Liver (tissue), 9 donors: ENCODE measurements around the gene IL24. TPM values are rescaled to one million over a fixed set of nuclear protein-coding genes. Genes with fewer than 3 reads are reported as not detected.

Source experiments
- DNase-seq: peaks from one replicate; pipeline ENCODE4 v3.0.0-alpha.2; 2017; ENCODE audit warnings: low spot score
- H3K27ac ChIP-seq, 2 donors: one replicate each; pipeline ENCODE4 v1.7.0; 2013; ENCODE audit warnings: inconsistent platforms in 2 of 2, low read length in 2 of 2, control low read depth in 1 of 2, low read depth in 1 of 2, mild to moderate bottlenecking in 1 of 2
- H3K27me3 ChIP-seq, 4 donors: one replicate each; pipeline versions ENCODE4 v1.6.1 to v1.7.0; 2013; ENCODE audit warnings: low read length in 3 of 4, inconsistent platforms in 1 of 4, mild to moderate bottlenecking in 1 of 4, moderate library complexity in 1 of 4; ENCODE audit not compliant: control insufficient read depth in 4 of 4, insufficient read depth in 4 of 4
- H3K36me3 ChIP-seq, 4 donors: one replicate each; pipeline versions ENCODE4 v1.6.1 to v1.7.0; 2013; ENCODE audit warnings: low read length in 3 of 4, mild to moderate bottlenecking in 3 of 4, low read depth in 1 of 4, moderate library complexity in 1 of 4; ENCODE audit not compliant: control insufficient read depth in 4 of 4, insufficient read depth in 3 of 4
- H3K4me1 ChIP-seq, 4 donors: one replicate each; pipeline versions ENCODE4 v1.6.1 to v1.7.0; 2013; ENCODE audit warnings: low read length in 3 of 4, mild to moderate bottlenecking in 3 of 4, moderate library complexity in 1 of 4; ENCODE audit not compliant: control insufficient read depth in 4 of 4, insufficient read depth in 4 of 4
- H3K4me3 ChIP-seq, 3 donors: one replicate each; pipeline versions ENCODE4 v1.6.1 to v1.7.0; 2013; ENCODE audit warnings: low read length in 3 of 3, control low read depth in 1 of 3, low read depth in 1 of 3, mild to moderate bottlenecking in 1 of 3
- H3K9ac ChIP-seq, 2 donors: one replicate each; pipeline ENCODE4 v1.7.0; 2013; ENCODE audit warnings: low read length in 2 of 2, mild to moderate bottlenecking in 2 of 2, moderate library complexity in 2 of 2, control low read depth in 1 of 2, low read depth in 1 of 2
- H3K9me3 ChIP-seq, 4 donors: one replicate each; pipeline versions ENCODE4 v1.6.1 to v1.7.0; 2013; ENCODE audit warnings: low read length in 3 of 4; ENCODE audit not compliant: control insufficient read depth in 4 of 4
- EGR1 ChIP-seq, 2 donors: IDR thresholded peaks; 2 replicates each; pipeline ENCODE4 v1.6.1; 2016 to 2018; ENCODE audit warnings: antibody characterized with exemption in 2 of 2, low read depth in 2 of 2
- FOXA1 ChIP-seq: IDR thresholded peaks from 2 replicates; pipeline ENCODE4 v1.6.1; 2016; ENCODE audit warnings: antibody characterized with exemption
- FOXA2 ChIP-seq: IDR thresholded peaks from 2 replicates; pipeline ENCODE4 v1.6.1; 2016; ENCODE audit warnings: antibody characterized with exemption
- GABPA ChIP-seq, 2 donors: IDR thresholded peaks in 1 of 2; conservative IDR thresholded peaks in 1 of 2; 2 replicates each; pipeline ENCODE4 v1.6.1; 2016; ENCODE audit warnings: antibody characterized with exemption in 2 of 2, mild to moderate bottlenecking in 1 of 2, moderate library complexity in 1 of 2
- HNF4A ChIP-seq, 2 donors: conservative IDR thresholded peaks; 2 replicates each; pipeline ENCODE4 v1.6.1; 2016; ENCODE audit warnings: antibody characterized with exemption in 2 of 2, mild to moderate bottlenecking in 2 of 2
- HNF4G ChIP-seq: IDR thresholded peaks from 2 replicates; pipeline ENCODE4 v1.6.1; 2016; ENCODE audit warnings: antibody characterized with exemption
- JUND ChIP-seq, 2 donors: IDR thresholded peaks; 2 replicates each; pipeline ENCODE4 v1.6.1; 2016; ENCODE audit warnings: antibody characterized with exemption in 2 of 2
- NR2F2 ChIP-seq: IDR thresholded peaks from 2 replicates; pipeline ENCODE4 v1.6.1; 2016; ENCODE audit warnings: antibody characterized with exemption
- RXRA ChIP-seq, 2 donors: IDR thresholded peaks; 2 replicates each; pipeline ENCODE4 v1.6.1; 2017 to 2018; ENCODE audit warnings: antibody characterized with exemption in 2 of 2, mild to moderate bottlenecking in 1 of 2
- SP1 ChIP-seq: IDR thresholded peaks from 2 replicates; pipeline ENCODE4 v1.6.1; 2018; ENCODE audit warnings: antibody characterized with exemption, mild to moderate bottlenecking
- YY1 ChIP-seq: IDR thresholded peaks from 2 replicates; pipeline ENCODE4 v1.6.1; 2016; ENCODE audit warnings: antibody characterized with exemption, mild to moderate bottlenecking
- WGBS: extraction: QIAGEN DNeasy Blood & Tissue Kit; methylation state at CpG from one replicate; pipeline ENCODE4 v1.1.7; 2013; 5-methylcytosine and 5-hydroxymethylcytosine counted together
- polyA plus RNA-seq, 2 donors: library from polyadenylated mRNA; stranded (reverse) in 1 of 2; unstranded in 1 of 2; fragments of 200-250 nt in 1 of 2; fragments of >200 nt in 1 of 2; fragmentation: Nextera tagmentation in 1 of 2; extraction: Ambion mirVana in 1 of 2; gene quantifications; one replicate each; pipeline versions ENCODE4 v1.2.1 to v1.2.3, GENCODE V29; 2013 to 2015
- total RNA-seq, 2 donors: library from RNA; depleted of rRNA; stranded (reverse); fragments of >200 nt; gene quantifications; one replicate each; pipeline ENCODE4 v1.2.3, GENCODE V29; 2014
- TF ChIP-seq, protein P1 (sequence below): IDR thresholded peaks from 2 replicates; pipeline ENCODE4 v1.6.1; 2016; ENCODE audit warnings: antibody characterized with exemption
- TF ChIP-seq, protein P2 (sequence below): fragments of 150-350 bp; IDR thresholded peaks from 2 replicates; pipeline ENCODE4 v1.5.1; 2017; ENCODE audit warnings: improper control_type of control experiment, low read depth, low read length; ENCODE audit not compliant: missing input control
- TF ChIP-seq, protein P3 (sequence below): IDR thresholded peaks from 2 replicates; pipeline ENCODE4 v1.6.1; 2016; ENCODE audit warnings: antibody characterized with exemption, mild to moderate bottlenecking
- TF ChIP-seq, protein P4 (sequence below): IDR thresholded peaks from 2 replicates; pipeline ENCODE4 v1.6.1; 2016; ENCODE audit warnings: antibody characterized with exemption
- TF ChIP-seq, protein P5 (sequence below): IDR thresholded peaks from 2 replicates; pipeline ENCODE4 v1.6.1; 2016; ENCODE audit warnings: antibody characterized with exemption
- donor health status: healthy.
- donor health status: healthy.
- donor health status: healthy.
- donor health status: healthy.
- donor health status: healthy.

IL24 gene
- total and polyA plus RNA-seq, 4 donors: 0.13 TPM; not detected in 3

DNA sequence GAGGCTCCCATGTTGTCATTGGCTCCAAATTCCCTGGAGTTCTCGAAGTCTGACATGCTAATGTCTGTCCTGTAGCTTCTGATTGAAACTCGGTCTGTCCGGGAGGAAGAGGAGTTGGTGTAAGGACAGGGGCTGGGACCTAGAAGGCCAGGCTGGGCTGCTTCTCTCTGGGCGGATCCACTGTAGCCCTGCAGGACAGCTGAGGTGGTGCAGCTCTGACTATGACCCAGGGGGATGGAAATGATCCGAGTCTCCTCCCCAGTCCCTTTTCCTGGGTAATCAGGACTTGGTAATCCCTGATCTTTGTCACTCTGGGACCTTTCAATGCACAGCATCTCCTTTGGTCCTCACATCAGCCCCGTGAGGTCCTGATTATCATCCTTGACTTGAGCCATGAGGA, 34.5 kb downstream of the IL24 start:
- H3K9ac ChIP-seq: no peak overlapping the region
- H3K9me3 ChIP-seq: no peaks in the 10 kb centered on the region
- H3K4me3 ChIP-seq: no peak overlapping the region
- peaks cover 0 to 5% (median under 1%) of the 10 kb centered on the region in 4 donors for H3K36me3 ChIP-seq
- no peaks in the 10 kb centered on the region for H3K4me1 ChIP-seq
- TF ChIP-seq RXRA (IDR thresholded peaks at IDR 0.05) (no peak), FOXA2 (no peak)
- TF ChIP-seq, protein P1, sequence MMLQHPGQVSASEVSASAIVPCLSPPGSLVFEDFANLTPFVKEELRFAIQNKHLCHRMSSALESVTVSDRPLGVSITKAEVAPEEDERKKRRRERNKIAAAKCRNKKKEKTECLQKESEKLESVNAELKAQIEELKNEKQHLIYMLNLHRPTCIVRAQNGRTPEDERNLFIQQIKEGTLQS: no peak
- TF ChIP-seq, protein P2, sequence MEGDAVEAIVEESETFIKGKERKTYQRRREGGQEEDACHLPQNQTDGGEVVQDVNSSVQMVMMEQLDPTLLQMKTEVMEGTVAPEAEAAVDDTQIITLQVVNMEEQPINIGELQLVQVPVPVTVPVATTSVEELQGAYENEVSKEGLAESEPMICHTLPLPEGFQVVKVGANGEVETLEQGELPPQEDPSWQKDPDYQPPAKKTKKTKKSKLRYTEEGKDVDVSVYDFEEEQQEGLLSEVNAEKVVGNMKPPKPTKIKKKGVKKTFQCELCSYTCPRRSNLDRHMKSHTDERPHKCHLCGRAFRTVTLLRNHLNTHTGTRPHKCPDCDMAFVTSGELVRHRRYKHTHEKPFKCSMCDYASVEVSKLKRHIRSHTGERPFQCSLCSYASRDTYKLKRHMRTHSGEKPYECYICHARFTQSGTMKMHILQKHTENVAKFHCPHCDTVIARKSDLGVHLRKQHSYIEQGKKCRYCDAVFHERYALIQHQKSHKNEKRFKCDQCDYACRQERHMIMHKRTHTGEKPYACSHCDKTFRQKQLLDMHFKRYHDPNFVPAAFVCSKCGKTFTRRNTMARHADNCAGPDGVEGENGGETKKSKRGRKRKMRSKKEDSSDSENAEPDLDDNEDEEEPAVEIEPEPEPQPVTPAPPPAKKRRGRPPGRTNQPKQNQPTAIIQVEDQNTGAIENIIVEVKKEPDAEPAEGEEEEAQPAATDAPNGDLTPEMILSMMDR: peak; percentile 4
- H3K27ac ChIP-seq: no peak overlapping the region
- WGBS: 92% methylated on average over 6 of the region's 6 CpGs
- no peak for DNase-seq
- H3K27me3 ChIP-seq: no peaks in the 10 kb centered on the region

DNA sequence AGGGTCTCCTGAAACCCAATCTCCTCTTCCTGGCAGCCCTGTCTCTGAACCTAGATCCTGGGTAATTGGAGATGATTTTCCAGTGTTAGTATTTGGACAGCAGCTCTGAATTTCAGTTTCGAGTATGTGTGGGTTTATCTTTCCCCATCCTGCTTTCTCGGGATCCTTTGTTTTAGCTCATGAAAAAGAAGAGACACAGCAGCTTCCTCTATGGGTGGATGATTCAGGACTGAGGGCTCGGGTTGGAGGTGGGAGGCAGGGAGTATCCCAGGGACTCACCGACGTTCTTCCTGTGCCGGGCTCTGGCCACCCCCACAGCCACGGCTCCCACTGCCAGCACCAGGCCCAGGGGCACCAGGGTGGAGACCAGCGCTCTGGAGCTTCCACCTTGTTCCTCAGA, 34.9 kb downstream of the IL24 start:
- Histone ChIP-seq H3K9me3 (no peaks in the 10 kb centered on the region), H3K4me3 (no peak overlapping the region), H3K36me3 (peaks cover 0 to 5% (median under 1%) of the 10 kb centered on the region in 4 donors), H3K27me3 (no peaks in the 10 kb centered on the region), H3K9ac (no peak overlapping the region), H3K27ac (no peak overlapping the region), H3K4me1 (no peaks in the 10 kb centered on the region)
- 77% methylated on average over 8 of the region's 8 CpGs for WGBS
- TF ChIP-seq, protein P2: no peak
- TF ChIP-seq, protein P3, sequence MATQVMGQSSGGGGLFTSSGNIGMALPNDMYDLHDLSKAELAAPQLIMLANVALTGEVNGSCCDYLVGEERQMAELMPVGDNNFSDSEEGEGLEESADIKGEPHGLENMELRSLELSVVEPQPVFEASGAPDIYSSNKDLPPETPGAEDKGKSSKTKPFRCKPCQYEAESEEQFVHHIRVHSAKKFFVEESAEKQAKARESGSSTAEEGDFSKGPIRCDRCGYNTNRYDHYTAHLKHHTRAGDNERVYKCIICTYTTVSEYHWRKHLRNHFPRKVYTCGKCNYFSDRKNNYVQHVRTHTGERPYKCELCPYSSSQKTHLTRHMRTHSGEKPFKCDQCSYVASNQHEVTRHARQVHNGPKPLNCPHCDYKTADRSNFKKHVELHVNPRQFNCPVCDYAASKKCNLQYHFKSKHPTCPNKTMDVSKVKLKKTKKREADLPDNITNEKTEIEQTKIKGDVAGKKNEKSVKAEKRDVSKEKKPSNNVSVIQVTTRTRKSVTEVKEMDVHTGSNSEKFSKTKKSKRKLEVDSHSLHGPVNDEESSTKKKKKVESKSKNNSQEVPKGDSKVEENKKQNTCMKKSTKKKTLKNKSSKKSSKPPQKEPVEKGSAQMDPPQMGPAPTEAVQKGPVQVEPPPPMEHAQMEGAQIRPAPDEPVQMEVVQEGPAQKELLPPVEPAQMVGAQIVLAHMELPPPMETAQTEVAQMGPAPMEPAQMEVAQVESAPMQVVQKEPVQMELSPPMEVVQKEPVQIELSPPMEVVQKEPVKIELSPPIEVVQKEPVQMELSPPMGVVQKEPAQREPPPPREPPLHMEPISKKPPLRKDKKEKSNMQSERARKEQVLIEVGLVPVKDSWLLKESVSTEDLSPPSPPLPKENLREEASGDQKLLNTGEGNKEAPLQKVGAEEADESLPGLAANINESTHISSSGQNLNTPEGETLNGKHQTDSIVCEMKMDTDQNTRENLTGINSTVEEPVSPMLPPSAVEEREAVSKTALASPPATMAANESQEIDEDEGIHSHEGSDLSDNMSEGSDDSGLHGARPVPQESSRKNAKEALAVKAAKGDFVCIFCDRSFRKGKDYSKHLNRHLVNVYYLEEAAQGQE: no peak
- TF ChIP-seq HNF4A (conservative IDR thresholded peaks at IDR 0.05): no peak
- TF ChIP-seq, protein P4, sequence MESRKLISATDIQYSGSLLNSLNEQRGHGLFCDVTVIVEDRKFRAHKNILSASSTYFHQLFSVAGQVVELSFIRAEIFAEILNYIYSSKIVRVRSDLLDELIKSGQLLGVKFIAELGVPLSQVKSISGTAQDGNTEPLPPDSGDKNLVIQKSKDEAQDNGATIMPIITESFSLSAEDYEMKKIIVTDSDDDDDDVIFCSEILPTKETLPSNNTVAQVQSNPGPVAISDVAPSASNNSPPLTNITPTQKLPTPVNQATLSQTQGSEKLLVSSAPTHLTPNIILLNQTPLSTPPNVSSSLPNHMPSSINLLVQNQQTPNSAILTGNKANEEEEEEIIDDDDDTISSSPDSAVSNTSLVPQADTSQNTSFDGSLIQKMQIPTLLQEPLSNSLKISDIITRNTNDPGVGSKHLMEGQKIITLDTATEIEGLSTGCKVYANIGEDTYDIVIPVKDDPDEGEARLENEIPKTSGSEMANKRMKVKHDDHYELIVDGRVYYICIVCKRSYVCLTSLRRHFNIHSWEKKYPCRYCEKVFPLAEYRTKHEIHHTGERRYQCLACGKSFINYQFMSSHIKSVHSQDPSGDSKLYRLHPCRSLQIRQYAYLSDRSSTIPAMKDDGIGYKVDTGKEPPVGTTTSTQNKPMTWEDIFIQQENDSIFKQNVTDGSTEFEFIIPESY: no peak
- TF ChIP-seq YY1: no peak
- TF ChIP-seq, protein P1: no peak
- no peak for TF ChIP-seq GABPA (IDR thresholded peaks at IDR 0.05 in 1 of 2, conservative IDR thresholded peaks at IDR 0.05 in 1 of 2)
- no peak for TF ChIP-seq EGR1 (IDR thresholded peaks at IDR 0.05; ENCODE audit: low read depth in 2 of 2)
- TF ChIP-seq SP1: no peak
- TF ChIP-seq RXRA (IDR thresholded peaks at IDR 0.05): no peak
- TF ChIP-seq NR2F2: no peak
- TF ChIP-seq, protein P5, sequence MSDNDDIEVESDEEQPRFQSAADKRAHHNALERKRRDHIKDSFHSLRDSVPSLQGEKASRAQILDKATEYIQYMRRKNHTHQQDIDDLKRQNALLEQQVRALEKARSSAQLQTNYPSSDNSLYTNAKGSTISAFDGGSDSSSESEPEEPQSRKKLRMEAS: no peak
- no peak for TF ChIP-seq FOXA1
- no peak for TF ChIP-seq HNF4G
- no peak for TF ChIP-seq FOXA2
- no peak for TF ChIP-seq JUND (IDR thresholded peaks at IDR 0.05)
- DNase-seq: no peak
